ENCODE measurements around the gene PDE4C. TPM values are rescaled to one million over a fixed set of nuclear protein-coding genes. Genes with fewer than 3 reads are reported as not detected.

PDE4C gene
- total RNA-seq, 1 donor from 2014 or later, result 0.85 TPM

- no peak for TF ChIP-seq CTCF (IDR thresholded peaks at IDR 0.05; ENCODE audit: unreplicated experiment)
- Mint-ChIP-seq H3K9me3 (ENCODE audit: unreplicated experiment) (no peaks in the 10 kb centered on the region), H3K27me3 (ENCODE audit: unreplicated experiment) (peaks cover 16% of the 10 kb centered on the region), H3K4me3 (ENCODE audit: unreplicated experiment) (peak overlapping the region; percentile 93), H3K36me3 (ENCODE audit: low read depth, unreplicated experiment) (no peaks in the 10 kb centered on the region), H3K4me1 (ENCODE audit: unreplicated experiment) (peaks cover 7% of the 10 kb centered on the region), H3K27ac (ENCODE audit: unreplicated experiment) (peak overlapping the region; percentile 91)
- DNase-seq (ENCODE audit: low spot score), result peak; percentile 98
These were observed 1.5 kb downstream of the PDE4C start for GRCh38 chr19:18224525-18225354.

DNA sequence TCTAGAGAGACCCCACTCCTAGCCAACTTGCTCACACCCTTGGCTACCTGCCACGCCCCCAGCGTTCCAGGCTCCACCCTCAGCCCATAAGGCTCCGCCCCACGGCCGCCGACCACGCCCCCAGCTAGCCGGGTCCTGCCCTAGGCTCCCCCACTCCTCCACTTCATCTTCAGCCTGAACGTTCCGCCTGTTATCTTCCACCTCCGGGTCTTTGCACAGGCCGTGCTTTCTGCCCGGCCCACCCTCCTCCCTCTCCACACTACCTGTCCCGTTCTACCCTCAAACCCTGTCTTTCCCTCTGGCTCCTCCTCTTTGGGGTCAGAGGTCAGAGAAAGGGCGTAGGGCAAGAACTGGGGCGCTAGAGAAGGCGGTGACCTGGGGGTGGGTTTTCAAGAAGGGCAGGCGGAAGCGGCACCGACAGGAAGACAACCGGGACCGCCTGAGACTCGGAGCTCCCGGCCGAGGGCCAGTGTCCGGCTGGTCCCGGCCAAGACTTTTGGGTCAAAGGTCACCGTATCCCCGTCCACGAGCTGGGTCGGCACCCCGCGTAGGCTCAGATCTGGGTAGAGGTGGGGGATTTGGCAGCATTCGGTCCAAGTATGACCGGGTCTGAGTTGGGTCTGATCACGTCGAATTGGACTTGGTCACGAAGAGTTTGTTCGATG is 2.2 kb downstream of the PDE4C start:
- H3K27me3 Mint-ChIP-seq (ENCODE audit: unreplicated experiment), result peaks cover 17% of the 10 kb centered on the region
- no peak for TF ChIP-seq CTCF (IDR thresholded peaks at IDR 0.05; ENCODE audit: unreplicated experiment)
- no peaks in the 10 kb centered on the region for H3K9me3 Mint-ChIP-seq (ENCODE audit: unreplicated experiment)
- H3K4me3 Mint-ChIP-seq (ENCODE audit: unreplicated experiment), result peak overlapping the region; percentile 93
- peaks cover 7% of the 10 kb centered on the region for H3K4me1 Mint-ChIP-seq (ENCODE audit: unreplicated experiment)
- H3K36me3 Mint-ChIP-seq (ENCODE audit: low read depth, unreplicated experiment), result no peaks in the 10 kb centered on the region
- DNase-seq (ENCODE audit: low spot score), result peak; percentile 72
- H3K27ac Mint-ChIP-seq (ENCODE audit: unreplicated experiment), result peak overlapping the region; percentile 91

DNA sequence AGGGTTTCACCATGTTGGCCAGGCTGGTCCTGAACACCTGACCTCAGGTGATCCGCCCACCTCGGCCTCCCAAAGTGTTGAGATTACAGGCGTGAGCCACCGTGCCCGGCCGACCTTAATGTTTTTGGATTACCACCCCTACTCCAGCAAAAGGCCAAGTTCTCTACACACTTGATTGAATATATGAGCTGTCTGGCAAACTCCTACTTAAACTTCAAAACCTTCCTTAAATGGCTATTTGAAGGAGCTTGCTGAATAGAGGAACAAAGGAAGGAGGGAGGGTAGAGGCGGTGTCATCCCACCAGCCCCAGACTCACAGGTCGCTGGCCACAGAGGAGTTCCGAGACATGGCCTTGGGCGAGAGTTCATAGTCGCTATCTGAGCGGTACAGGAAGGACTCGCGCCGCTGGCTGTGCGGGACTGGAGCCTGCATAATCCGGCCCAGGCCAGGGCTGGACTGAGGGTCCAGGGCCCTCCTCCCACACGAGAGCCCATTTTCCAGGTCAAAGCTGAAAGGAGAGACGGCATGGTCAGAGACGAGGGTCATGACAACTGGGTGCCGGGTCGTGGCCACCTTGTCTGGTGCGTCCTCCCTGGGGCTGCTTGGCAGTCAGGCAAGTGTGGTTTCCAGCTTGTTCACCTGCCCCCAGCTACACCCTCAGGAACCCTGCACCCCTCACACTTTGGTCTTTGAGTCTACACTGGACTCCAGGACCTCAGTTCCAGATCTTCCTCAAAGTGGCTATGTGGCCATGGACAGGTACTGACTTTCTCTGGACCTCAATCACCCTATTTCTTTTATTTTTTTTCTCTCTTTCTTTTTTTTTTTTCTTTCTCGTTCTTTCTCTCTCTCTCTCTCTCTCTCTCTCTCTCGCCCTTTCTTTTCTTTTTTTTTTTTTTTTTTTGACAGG is 4.2 kb downstream of the PDE4C start:
- Mint-ChIP-seq H3K4me3 (ENCODE audit: unreplicated experiment) (no peak overlapping the region), H3K27me3 (ENCODE audit: unreplicated experiment) (peaks cover 17% of the 10 kb centered on the region), H3K36me3 (ENCODE audit: low read depth, unreplicated experiment) (no peaks in the 10 kb centered on the region), H3K9me3 (ENCODE audit: unreplicated experiment) (no peaks in the 10 kb centered on the region), H3K27ac (ENCODE audit: unreplicated experiment) (no peak overlapping the region), H3K4me1 (ENCODE audit: unreplicated experiment) (peaks cover 7% of the 10 kb centered on the region)
- DNase-seq (ENCODE audit: low spot score), result no peak
- TF ChIP-seq CTCF (IDR thresholded peaks at IDR 0.05; ENCODE audit: unreplicated experiment), result no peak

DNA sequence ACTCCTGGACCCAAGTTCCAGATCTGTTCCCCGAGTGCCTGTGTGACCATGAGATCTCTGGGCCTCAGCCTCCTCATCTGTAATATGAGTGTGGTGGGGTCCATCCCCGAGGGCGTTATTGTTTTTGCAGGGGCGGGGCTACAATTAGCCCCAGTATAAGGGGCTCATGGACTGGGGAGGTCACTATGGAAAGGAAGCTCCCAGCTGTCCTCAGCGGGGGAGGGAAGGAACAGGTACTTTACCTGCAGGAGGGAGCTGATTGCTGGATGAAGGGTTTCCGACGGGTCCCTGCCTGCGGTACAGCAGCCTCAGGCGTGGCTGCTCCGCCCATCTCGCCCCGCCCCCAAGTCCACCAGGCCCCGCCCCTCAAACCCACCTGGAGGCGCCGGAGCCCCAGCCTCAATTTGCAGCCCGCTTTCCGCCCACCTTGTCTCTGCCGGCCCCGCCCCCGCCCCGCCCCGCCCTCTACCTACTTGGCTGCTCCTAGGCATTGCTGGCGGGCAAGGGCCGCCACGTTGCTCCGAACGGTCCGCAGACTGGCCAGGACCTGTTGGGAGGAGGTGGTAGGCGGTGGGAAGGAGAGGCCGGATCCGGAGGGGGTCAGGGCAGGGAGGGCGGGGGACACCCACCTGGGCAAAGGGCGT is 5.5 kb downstream of the PDE4C start:
- H3K27ac Mint-ChIP-seq (ENCODE audit: unreplicated experiment), result no peak overlapping the region
- peaks cover 7% of the 10 kb centered on the region for H3K4me1 Mint-ChIP-seq (ENCODE audit: unreplicated experiment)
- TF ChIP-seq CTCF (IDR thresholded peaks at IDR 0.05; ENCODE audit: unreplicated experiment), result no peak
- no peak overlapping the region for H3K4me3 Mint-ChIP-seq (ENCODE audit: unreplicated experiment)
- DNase-seq (ENCODE audit: low spot score), result no peak
- peaks cover 16% of the 10 kb centered on the region for H3K27me3 Mint-ChIP-seq (ENCODE audit: unreplicated experiment)
- no peaks in the 10 kb centered on the region for H3K9me3 Mint-ChIP-seq (ENCODE audit: unreplicated experiment)
- H3K36me3 Mint-ChIP-seq (ENCODE audit: low read depth, unreplicated experiment), result no peaks in the 10 kb centered on the region
